ENCODE measurements around the gene MSL3B.

- TF ChIP-seq PPARA (CRISPR knock-in tag; IDR thresholded peaks at IDR 0.05; ENCODE audit: borderline replicate concordance) (no peak), OSR1 (CRISPR knock-in tag; IDR thresholded peaks at IDR 0.05) (no peak), RARB (CRISPR knock-in tag; IDR thresholded peaks at IDR 0.05) (no peak)
Measured at GRCh38 chr2:233832869-233833311, 35.3 kb downstream of the MSL3B start.

Measured in SK-N-SH treated with all-trans-retinoic acid at 6 μM for 48 hours (cell line).